Right lobe of liver (tissue), 6 donors: ENCODE data around the gene ACOT4. TPM values are rescaled to one million over a fixed set of nuclear protein-coding genes. Genes with fewer than 3 reads are reported as not detected.

Source experiments
- ATAC-seq, 4 donors: fragments of 200-7000 bp; cut with Tn5 transposase; one replicate each; pipeline ENCODE4 v1.9.1; 2020; ENCODE audit warnings: mild to moderate bottlenecking in 4 of 4, moderate library complexity in 4 of 4
- DNase-seq, 3 donors: peaks; one replicate each; pipeline ENCODE4 v3.0.0-alpha.2; 2020
- H3K27ac ChIP-seq, 3 donors: fragments of 200-600 bp; one replicate each; pipeline ENCODE4 v1.8.0; 2022
- H3K27me3 ChIP-seq, 2 donors: fragments of 200-600 bp; one replicate each; pipeline ENCODE4 v1.8.0; 2022
- H3K36me3 ChIP-seq, 4 donors: fragments of 200-600 bp; sonication (generic) in 1 of 4; one replicate each; pipeline versions ENCODE4 v1.5.1 to v1.8.0; 2017 to 2022; ENCODE audit warnings: control low read depth in 1 of 4
- H3K4me1 ChIP-seq, 4 donors: fragments of 200-600 bp; sonication (generic) in 1 of 4; one replicate each; pipeline versions ENCODE4 v1.5.1 to v1.8.0; 2017 to 2022; ENCODE audit warnings: control low read depth in 1 of 4
- H3K4me3 ChIP-seq, 3 donors: fragments of 200-600 bp; one replicate each; pipeline ENCODE4 v1.8.0; 2022
- H3K9me3 ChIP-seq, 4 donors: fragments of 200-600 bp; sonication (generic) in 1 of 4; one replicate each; pipeline versions ENCODE4 v1.5.1 to v1.8.0; 2017 to 2022; ENCODE audit warnings: control low read depth in 1 of 4
- CTCF ChIP-seq, 4 donors: fragments of 200-600 bp in 3 of 4; fragments of 450-650 bp in 1 of 4; IDR thresholded peaks; one replicate each; pipeline versions ENCODE4 v1.5.1 to v1.8.0; 2016 to 2022; ENCODE audit warnings: antibody characterized with exemption in 4 of 4, mild to moderate bottlenecking in 2 of 4
- POLR2A ChIP-seq: fragments of 450-650 bp; IDR thresholded peaks from one replicate; pipeline ENCODE4 v1.6.1; 2017; ENCODE audit warnings: antibody characterized with exemption, mild to moderate bottlenecking
- WGBS: methylation state at CpG from one replicate; pipeline ENCODE4 v1.1.6; 2018; ENCODE audit warnings: low coverage, low lambda C conversion rate; ENCODE audit not compliant: insufficient coverage; ENCODE audit errors: missing lambda C conversion rate; 5-methylcytosine and 5-hydroxymethylcytosine counted together
- intact Hi-C, 2 donors: fragments of 100-400 bp; cut with DNase I; formaldehyde crosslinking; loops; one replicate each; pipeline versions ENCODE4 v1.11.2 to v1.14.1; 2022
- total RNA-seq, 6 experiments: library from RNA; depleted of rRNA in 2 of 6; stranded (reverse); fragments of >200 nt in 2 of 6; fragmentation: NEBNext Ultra II Directional in 3 of 6; extraction: Animal tissue kit (Norgen Biotek cat#: 25700) in 3 of 6; gene quantifications; one replicate each; pipeline versions ENCODE4 v1.1.0 to v1.2.4, GENCODE V29; 2016 to 2023
- donor health status: DM: no; HTN: yes; CAD: no.
- donor health status: DM: no; HTN: no; CAD: no.
- donor health status: DM: no; HTN: no; CAD: no.
- donor health status: DM: no; HTN: yes; CAD: no.
- donor health status: DM: no; HTN: yes; CAD: no.

Gene ACOT4
- total RNA-seq, 6 experiments from 2014 or later, result 6.2 to 14.4 (median 9.3) TPM

- H3K4me3 ChIP-seq, result no peak overlapping the region
- peaks cover 0 to 27% (median 3%) of the 10 kb centered on the region in 4 donors for H3K4me1 ChIP-seq
- H3K27me3 ChIP-seq, result no peaks in the 10 kb centered on the region
- DNase-seq, result no peak
- WGBS, result 80% methylated on average over 4 of the region's 4 CpGs
- ATAC-seq, result no peak
- TF ChIP-seq CTCF (IDR thresholded peaks at IDR 0.05), result no peak
- no peak for TF ChIP-seq POLR2A
- no peaks in the 10 kb centered on the region for H3K36me3 ChIP-seq
- intact Hi-C loops, result no loop called here
- no peaks in the 10 kb centered on the region for H3K9me3 ChIP-seq
- no peak overlapping the region for H3K27ac ChIP-seq
These were observed 25.2 kb downstream of the ACOT4 start for GRCh38 chr14:73616831-73617230.

GRCh38 chr14:73619524-73619923 is 27.9 kb downstream of the ACOT4 start:
- Histone ChIP-seq H3K4me3 (no peak overlapping the region), H3K27me3 (no peaks in the 10 kb centered on the region), H3K36me3 (no peaks in the 10 kb centered on the region), H3K4me1 (peaks cover 0 to 13% (median 3%) of the 10 kb centered on the region in 4 donors), H3K9me3 (no peaks in the 10 kb centered on the region), H3K27ac (no peak overlapping the region)
- no peak for TF ChIP-seq CTCF (IDR thresholded peaks at IDR 0.05)
- no peak for TF ChIP-seq POLR2A
- intact Hi-C loops, result no loop called here
- WGBS, result 60% methylated on average over 1 of the region's 1 CpG
- no peak for DNase-seq
- peak; percentile 28 to 75 (median 58) for ATAC-seq

- intact Hi-C loops, result no loop called here
- Histone ChIP-seq H3K27ac (no peak overlapping the region), H3K27me3 (no peaks in the 10 kb centered on the region), H3K9me3 (no peaks in the 10 kb centered on the region), H3K4me1 (peaks cover 0 to 13% (median 3%) of the 10 kb centered on the region in 4 donors), H3K36me3 (no peaks in the 10 kb centered on the region), H3K4me3 (no peak overlapping the region)
- TF ChIP-seq POLR2A, result no peak
- peak in 3 of 4 donors; percentile 53 to 80 (median 80) for ATAC-seq
- WGBS, result 41% methylated on average over 9 of the region's 10 CpGs
- peak in 1 of 3 donors; percentile 51 for DNase-seq
These were observed 28.6 kb downstream of the ACOT4 start for GRCh38 chr14:73620268-73620667.

GRCh38 chr14:73623504-73624054 is 31.9 kb downstream of the ACOT4 start:
- 86% methylated on average over 4 of the region's 4 CpGs for WGBS
- Histone ChIP-seq H3K9me3 (no peaks in the 10 kb centered on the region), H3K36me3 (peaks cover 0 to 3% (median 0%) of the 10 kb centered on the region in 4 donors), H3K27ac (no peak overlapping the region), H3K4me3 (no peak overlapping the region), H3K27me3 (no peaks in the 10 kb centered on the region), H3K4me1 (peaks cover 0 to 13% (median 3%) of the 10 kb centered on the region in 4 donors)
- TF ChIP-seq CTCF (IDR thresholded peaks at IDR 0.05) (no peak), POLR2A (no peak)
- intact Hi-C loops, result no loop called here
- ATAC-seq (no peak), DNase-seq (no peak)

GRCh38 chr14:73625706-73626105 is 34.0 kb downstream of the ACOT4 start:
- TF ChIP-seq CTCF (IDR thresholded peaks at IDR 0.05), result no peak
- TF ChIP-seq POLR2A, result no peak

More at GRCh38 chr14:73625706-73626105, 34.0 kb downstream of the ACOT4 start:
- H3K27me3 ChIP-seq, result no peaks in the 10 kb centered on the region
- no peaks in the 10 kb centered on the region for H3K9me3 ChIP-seq
- H3K4me1 ChIP-seq, result no peaks in the 10 kb centered on the region
- DNase-seq, result no peak
- no peak overlapping the region for H3K4me3 ChIP-seq
- H3K36me3 ChIP-seq, result peaks cover 0 to 3% (median 0%) of the 10 kb centered on the region in 4 donors
- WGBS, result 50% methylated on average over 1 of the region's 1 CpG
- H3K27ac ChIP-seq, result no peak overlapping the region
- intact Hi-C loops, result no loop called here
- no peak for ATAC-seq
